Type B pancreatic cell (in vitro differentiated cells): Measurements from ENCODE around the gene TRANK1. TPM values are rescaled to one million over a fixed set of nuclear protein-coding genes. Genes with fewer than 3 reads are reported as not detected.

ENCODE experiments used
- DNase-seq: peaks from one replicate; pipeline ENCODE4 v3.0.0; 2021; ENCODE audit warnings: mixed read lengths; ENCODE audit not compliant: unreplicated experiment; ENCODE audit errors: extremely low spot score
- H3K27ac Mint-ChIP-seq: 2 replicates; pipeline ENCODE4 v1.8.0; 2021; ENCODE audit warnings: mild to moderate bottlenecking, mixed read lengths
- H3K27me3 Mint-ChIP-seq: 2 replicates; pipeline ENCODE4 v1.8.0; 2021; ENCODE audit warnings: mixed read lengths
- H3K36me3 Mint-ChIP-seq: 2 replicates; pipeline ENCODE4 v1.8.0; 2021; ENCODE audit warnings: mixed read lengths
- H3K4me1 Mint-ChIP-seq: one replicate; pipeline ENCODE4 v1.8.0; 2021; ENCODE audit warnings: mixed read lengths; ENCODE audit not compliant: unreplicated experiment
- H3K4me3 Mint-ChIP-seq: 2 replicates; pipeline ENCODE4 v1.8.0; 2021; ENCODE audit warnings: mild to moderate bottlenecking, mixed read lengths
- H3K9me3 Mint-ChIP-seq: 2 replicates; pipeline ENCODE4 v1.8.0; 2021; ENCODE audit warnings: mixed read lengths
- total RNA-seq: library from RNA; stranded (reverse); gene quantifications from 2 replicates; pipeline ENCODE4 v1.2.1, GENCODE V29; 2021; ENCODE audit warnings: low replicate concordance
- TF ChIP-seq, protein P1 (sequence below): fragments of 200-600 bp; sonication (generic); conservative IDR thresholded peaks from 2 replicates; pipeline ENCODE4 v1.5.0; 2021; ENCODE audit warnings: antibody characterized with exemption, mild to moderate bottlenecking

The TRANK1 gene
- total RNA-seq, 1 donor from 2014 or later, result 18.0 TPM

DNA sequence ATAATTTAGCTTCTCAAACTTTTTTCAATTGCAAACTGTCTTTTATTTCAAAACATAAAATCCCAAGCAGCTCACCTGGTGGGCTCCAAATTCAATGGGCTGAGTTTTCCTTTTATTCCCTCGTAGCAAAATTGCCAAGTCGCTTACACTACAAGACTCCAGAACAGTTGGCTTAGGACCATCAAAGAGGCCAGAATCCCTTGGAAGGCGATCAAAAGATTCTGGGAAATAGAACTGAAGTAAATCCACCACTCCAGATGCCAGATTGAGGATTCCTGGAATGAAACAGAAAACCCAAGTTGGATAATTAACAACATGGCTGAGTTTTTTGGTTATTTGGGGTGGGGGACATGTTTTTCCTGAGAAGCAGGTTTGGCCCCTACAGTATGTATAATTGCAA is 92.8 kb downstream of the TRANK1 start:
- TF ChIP-seq, protein P1, sequence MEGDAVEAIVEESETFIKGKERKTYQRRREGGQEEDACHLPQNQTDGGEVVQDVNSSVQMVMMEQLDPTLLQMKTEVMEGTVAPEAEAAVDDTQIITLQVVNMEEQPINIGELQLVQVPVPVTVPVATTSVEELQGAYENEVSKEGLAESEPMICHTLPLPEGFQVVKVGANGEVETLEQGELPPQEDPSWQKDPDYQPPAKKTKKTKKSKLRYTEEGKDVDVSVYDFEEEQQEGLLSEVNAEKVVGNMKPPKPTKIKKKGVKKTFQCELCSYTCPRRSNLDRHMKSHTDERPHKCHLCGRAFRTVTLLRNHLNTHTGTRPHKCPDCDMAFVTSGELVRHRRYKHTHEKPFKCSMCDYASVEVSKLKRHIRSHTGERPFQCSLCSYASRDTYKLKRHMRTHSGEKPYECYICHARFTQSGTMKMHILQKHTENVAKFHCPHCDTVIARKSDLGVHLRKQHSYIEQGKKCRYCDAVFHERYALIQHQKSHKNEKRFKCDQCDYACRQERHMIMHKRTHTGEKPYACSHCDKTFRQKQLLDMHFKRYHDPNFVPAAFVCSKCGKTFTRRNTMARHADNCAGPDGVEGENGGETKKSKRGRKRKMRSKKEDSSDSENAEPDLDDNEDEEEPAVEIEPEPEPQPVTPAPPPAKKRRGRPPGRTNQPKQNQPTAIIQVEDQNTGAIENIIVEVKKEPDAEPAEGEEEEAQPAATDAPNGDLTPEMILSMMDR, result no peak
- DNase-seq, result no peak
- no peaks in the 10 kb centered on the region for H3K36me3 Mint-ChIP-seq

GRCh38 chr3:36850743-36851142 is 94.1 kb downstream of the TRANK1 start:
- Mint-ChIP-seq H3K36me3 (no peaks in the 10 kb centered on the region), H3K9me3 (no peaks in the 10 kb centered on the region), H3K4me3 (no peak overlapping the region), H3K4me1 (no peaks in the 10 kb centered on the region), H3K27ac (no peak overlapping the region), H3K27me3 (no peaks in the 10 kb centered on the region)
- TF ChIP-seq, protein P1, result no peak
- no peak for DNase-seq

More for the DNA sequence above, 92.8 kb downstream of the TRANK1 start:
- H3K4me1 Mint-ChIP-seq, result no peaks in the 10 kb centered on the region
- no peaks in the 10 kb centered on the region for H3K9me3 Mint-ChIP-seq
- H3K27me3 Mint-ChIP-seq, result no peaks in the 10 kb centered on the region
- no peak overlapping the region for H3K27ac Mint-ChIP-seq
- H3K4me3 Mint-ChIP-seq, result no peak overlapping the region

DNA sequence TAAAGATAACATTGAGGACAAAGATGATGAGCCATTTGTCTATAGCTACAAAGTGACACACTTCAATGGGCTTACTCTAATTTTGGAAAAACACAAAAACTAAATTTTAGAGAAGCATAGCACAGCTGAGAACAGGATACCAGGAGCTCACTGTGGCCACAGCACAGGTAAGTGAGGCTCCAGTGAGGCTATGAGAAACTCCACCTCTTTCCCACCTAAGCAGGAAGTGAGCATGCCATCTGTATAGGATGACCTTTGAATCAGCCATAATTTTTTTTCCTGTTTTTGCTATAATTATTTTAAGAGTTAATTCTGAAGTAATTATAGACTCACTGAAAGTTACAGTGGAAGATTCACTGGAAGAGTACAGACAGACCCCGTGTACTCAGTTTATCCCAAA is 98.4 kb downstream of the TRANK1 start:
- no peak for DNase-seq
- Mint-ChIP-seq H3K27ac (no peak overlapping the region), H3K4me1 (no peaks in the 10 kb centered on the region), H3K4me3 (no peak overlapping the region), H3K36me3 (peaks cover 14% of the 10 kb centered on the region), H3K27me3 (no peaks in the 10 kb centered on the region), H3K9me3 (peaks cover 5% of the 10 kb centered on the region)
- TF ChIP-seq, protein P1, result no peak

DNA sequence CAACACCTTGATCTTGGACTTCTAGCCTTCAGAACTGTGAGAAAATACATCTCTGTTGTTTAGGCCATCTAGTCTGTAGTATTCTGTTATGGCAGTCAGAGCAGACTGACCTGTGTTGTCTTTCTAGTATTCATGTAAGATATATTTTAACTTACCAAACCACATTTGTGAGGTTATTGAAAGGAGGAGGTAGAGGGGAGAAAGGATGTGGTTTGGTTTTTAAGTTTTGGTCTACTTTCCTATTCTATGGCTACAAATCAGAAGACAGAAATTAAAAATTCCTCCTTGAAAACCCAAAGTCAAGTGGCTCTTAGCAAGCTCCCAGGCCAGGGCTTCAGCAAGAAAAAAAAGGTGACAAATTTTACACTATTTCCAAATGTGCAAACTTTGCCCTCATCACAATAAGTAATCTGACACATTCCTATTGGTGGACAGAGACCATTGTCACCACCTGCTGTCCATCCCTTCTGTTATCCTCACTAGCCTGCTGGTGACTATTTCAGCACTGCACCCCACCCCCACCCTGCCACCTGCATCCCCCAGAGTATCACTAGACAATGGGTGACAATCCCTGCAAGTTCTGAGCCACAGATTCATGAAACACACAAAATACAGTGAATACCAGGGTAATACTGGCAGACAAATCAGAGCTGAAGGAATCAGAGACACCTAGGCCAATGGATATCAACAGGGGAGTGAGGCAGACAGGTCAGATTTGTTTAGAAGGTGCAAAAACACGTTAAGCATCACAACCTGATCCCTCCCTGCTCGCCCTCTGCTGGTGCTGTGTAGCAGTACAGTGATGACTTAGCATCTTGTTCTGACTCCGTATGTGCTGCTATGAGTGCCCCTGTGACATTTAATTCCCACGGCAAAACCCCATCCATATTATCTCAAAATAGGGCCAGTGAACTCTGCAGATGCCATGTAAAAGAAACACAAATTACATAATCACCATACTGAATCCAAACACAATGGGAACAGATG is 101.5 kb downstream of the TRANK1 start:
- TF ChIP-seq, protein P1, result peak; percentile 75
- Mint-ChIP-seq H3K4me1 (no peaks in the 10 kb centered on the region), H3K36me3 (peaks cover 21% of the 10 kb centered on the region), H3K27me3 (no peaks in the 10 kb centered on the region), H3K27ac (no peak overlapping the region), H3K4me3 (no peak overlapping the region), H3K9me3 (peaks cover 5% of the 10 kb centered on the region)
- no peak for DNase-seq

- DNase-seq, result no peak
- H3K9me3 Mint-ChIP-seq, result peaks cover 5% of the 10 kb centered on the region
- TF ChIP-seq, protein P1, result no peak
- H3K27ac Mint-ChIP-seq, result no peak overlapping the region
- H3K27me3 Mint-ChIP-seq, result no peaks in the 10 kb centered on the region
- H3K4me1 Mint-ChIP-seq, result no peaks in the 10 kb centered on the region
- H3K4me3 Mint-ChIP-seq, result no peak overlapping the region
- H3K36me3 Mint-ChIP-seq, result peaks cover 21% of the 10 kb centered on the region
Measured at GRCh38 chr3:36842275-36842674, 102.6 kb downstream of the TRANK1 start.
